ENCODE results near the gene NPIPA7.
"Not testable (repeated sequence)": the region's sequence is repeated elsewhere in the genome, so short reads cannot be mapped to it uniquely, and the experiment has no call there.

Gene NPIPA7

GRCh38 chr16:16420515-16420914 lies 41.6 kb downstream of the NPIPA7 start:
- not testable (repeated sequence) for H3K4me1 ChIP-seq (ENCODE audit: control insufficient read depth, insufficient read depth, low read length); H3K27ac ChIP-seq (ENCODE audit: low read length); H3K36me3 ChIP-seq (ENCODE audit: control insufficient read depth in 2 of 2, insufficient read depth in 2 of 2, low read length in 2 of 2); H3K9ac ChIP-seq (ENCODE audit: low read length in 2 of 2); H3K9me3 ChIP-seq (ENCODE audit: control insufficient read depth in 2 of 2, low read length in 2 of 2); H3K4me3 ChIP-seq (ENCODE audit: low read length in 2 of 2); H3K27me3 ChIP-seq (ENCODE audit: control insufficient read depth in 1 of 2, insufficient read depth in 2 of 2, low read length in 2 of 2)

- H3K27ac ChIP-seq (ENCODE audit: low read length); H3K4me3 ChIP-seq (ENCODE audit: low read length in 2 of 2); H3K4me1 ChIP-seq (ENCODE audit: control insufficient read depth, insufficient read depth, low read length); H3K9me3 ChIP-seq (ENCODE audit: control insufficient read depth in 2 of 2, low read length in 2 of 2); H3K27me3 ChIP-seq (ENCODE audit: control insufficient read depth in 1 of 2, insufficient read depth in 2 of 2, low read length in 2 of 2); H3K36me3 ChIP-seq (ENCODE audit: control insufficient read depth in 2 of 2, insufficient read depth in 2 of 2, low read length in 2 of 2); H3K9ac ChIP-seq (ENCODE audit: low read length in 2 of 2): not testable (repeated sequence)
Observed at GRCh38 chr16:16425146-16425545, 46.2 kb downstream of the NPIPA7 start.

- H3K27ac ChIP-seq (ENCODE audit: low read length); H3K27me3 ChIP-seq (ENCODE audit: control insufficient read depth in 1 of 2, insufficient read depth in 2 of 2, low read length in 2 of 2); H3K36me3 ChIP-seq (ENCODE audit: control insufficient read depth in 2 of 2, insufficient read depth in 2 of 2, low read length in 2 of 2); H3K9ac ChIP-seq (ENCODE audit: low read length in 2 of 2); H3K4me1 ChIP-seq (ENCODE audit: control insufficient read depth, insufficient read depth, low read length); H3K4me3 ChIP-seq (ENCODE audit: low read length in 2 of 2); H3K9me3 ChIP-seq (ENCODE audit: control insufficient read depth in 2 of 2, low read length in 2 of 2): not testable (repeated sequence)
Observed at GRCh38 chr16:16431135-16431534, 52.2 kb downstream of the NPIPA7 start.

- not testable (repeated sequence) for H3K27ac ChIP-seq (ENCODE audit: low read length); H3K27me3 ChIP-seq (ENCODE audit: control insufficient read depth in 1 of 2, insufficient read depth in 2 of 2, low read length in 2 of 2); H3K4me3 ChIP-seq (ENCODE audit: low read length in 2 of 2); H3K9ac ChIP-seq (ENCODE audit: low read length in 2 of 2); H3K36me3 ChIP-seq (ENCODE audit: control insufficient read depth in 2 of 2, insufficient read depth in 2 of 2, low read length in 2 of 2); H3K4me1 ChIP-seq (ENCODE audit: control insufficient read depth, insufficient read depth, low read length); H3K9me3 ChIP-seq (ENCODE audit: control insufficient read depth in 2 of 2, low read length in 2 of 2)
Observed at GRCh38 chr16:16434711-16435110, 55.8 kb downstream of the NPIPA7 start.

GRCh38 chr16:16441401-16441800 lies 62.5 kb downstream of the NPIPA7 start:
- not testable (repeated sequence) for H3K4me3 ChIP-seq (ENCODE audit: low read length in 2 of 2); H3K9me3 ChIP-seq (ENCODE audit: control insufficient read depth in 2 of 2, low read length in 2 of 2); H3K27ac ChIP-seq (ENCODE audit: low read length); H3K27me3 ChIP-seq (ENCODE audit: control insufficient read depth in 1 of 2, insufficient read depth in 2 of 2, low read length in 2 of 2); H3K36me3 ChIP-seq (ENCODE audit: control insufficient read depth in 2 of 2, insufficient read depth in 2 of 2, low read length in 2 of 2); H3K4me1 ChIP-seq (ENCODE audit: control insufficient read depth, insufficient read depth, low read length); H3K9ac ChIP-seq (ENCODE audit: low read length in 2 of 2)

Measured in stomach smooth muscle (tissue), 2 donors.